HG02798 (cell line): ENCODE data around the gene PTBP3.

Experiments
- ATAC-seq: cut with Tn5 transposase; IDR thresholded peaks from one replicate; pipeline ENCODE4 v1.9.1; 2021; ENCODE audit warnings: mild to moderate bottlenecking; ENCODE audit not compliant: unreplicated experiment, poor library complexity

PTBP3 gene

DNA sequence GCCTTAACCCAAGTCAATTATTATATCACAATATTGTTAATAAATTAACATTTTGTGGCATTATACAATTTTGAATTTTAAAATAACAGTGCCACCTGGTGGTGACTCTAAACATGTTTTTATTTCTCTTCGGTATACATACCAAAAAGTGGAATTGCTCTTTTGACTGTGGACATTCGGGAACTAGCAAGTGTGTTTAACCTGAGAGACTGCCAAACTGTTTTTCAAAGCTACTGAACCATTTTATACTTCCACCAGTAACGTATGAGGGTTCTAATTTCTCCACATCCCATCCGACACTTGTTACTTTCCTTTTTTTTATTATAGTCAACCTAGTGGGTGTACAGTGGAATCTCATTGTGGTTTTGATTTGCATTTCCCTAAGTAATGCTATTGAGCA, 28.2 kb upstream of the PTBP3 start:
- no peak for ATAC-seq

DNA sequence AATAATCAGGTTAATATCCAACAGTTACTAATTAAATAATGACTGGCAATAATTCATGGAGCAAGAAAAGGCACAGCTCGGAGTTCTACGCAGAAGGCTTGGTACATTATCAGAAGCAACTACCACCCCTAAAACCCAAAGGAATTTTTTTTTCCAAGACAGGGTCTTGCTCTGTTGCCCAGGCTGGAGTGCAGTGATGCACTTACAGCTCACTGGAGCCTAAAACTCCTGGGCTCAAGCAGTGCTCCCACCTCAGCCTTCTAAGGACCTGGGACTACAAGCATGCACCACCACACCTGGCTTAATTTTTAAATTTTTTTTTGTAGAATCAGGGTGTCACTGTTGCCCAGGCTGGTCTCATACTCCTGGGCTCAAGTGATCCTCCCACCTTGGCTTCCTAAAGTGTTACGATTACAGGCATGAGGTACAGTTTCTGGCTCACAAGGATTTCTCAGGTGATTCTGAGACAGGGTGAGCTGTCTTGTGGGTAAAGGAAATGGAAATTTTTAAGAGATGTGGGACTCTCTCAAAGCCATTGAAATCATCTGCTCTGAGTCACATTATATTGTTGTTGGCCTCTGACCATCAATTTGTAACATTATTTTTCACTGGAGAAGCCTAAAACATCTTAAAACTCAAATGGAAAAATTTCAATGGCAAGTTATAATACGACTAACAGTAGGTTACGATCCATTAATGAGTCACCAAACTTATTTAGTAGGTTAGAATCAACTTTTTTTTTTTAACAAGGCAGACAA, 26.8 kb upstream of the PTBP3 start:
- ATAC-seq = no peak

DNA sequence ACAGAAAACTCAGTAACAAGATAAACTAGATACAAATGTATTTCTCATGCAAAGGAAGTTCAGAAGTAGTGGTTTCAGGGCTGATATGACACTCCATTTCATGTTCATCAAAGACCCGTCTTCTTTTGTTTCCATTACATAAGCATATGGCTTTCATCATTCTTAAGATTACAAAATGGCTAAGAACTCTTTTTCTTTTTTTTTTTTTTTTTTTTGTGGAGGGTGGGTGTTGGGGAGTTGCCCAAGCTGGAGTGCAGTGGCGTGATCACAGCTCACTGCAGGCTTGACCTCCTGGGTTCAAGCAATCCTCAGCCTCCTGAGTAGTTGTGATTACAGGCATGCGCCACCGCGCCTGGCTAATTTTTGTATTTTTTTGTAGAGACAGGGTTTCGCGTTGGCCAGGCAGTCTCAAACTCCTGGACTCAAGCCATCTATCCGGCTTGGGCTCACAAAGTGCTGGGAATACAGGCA, 22.0 kb upstream of the PTBP3 start:
- ATAC-seq = no peak

DNA sequence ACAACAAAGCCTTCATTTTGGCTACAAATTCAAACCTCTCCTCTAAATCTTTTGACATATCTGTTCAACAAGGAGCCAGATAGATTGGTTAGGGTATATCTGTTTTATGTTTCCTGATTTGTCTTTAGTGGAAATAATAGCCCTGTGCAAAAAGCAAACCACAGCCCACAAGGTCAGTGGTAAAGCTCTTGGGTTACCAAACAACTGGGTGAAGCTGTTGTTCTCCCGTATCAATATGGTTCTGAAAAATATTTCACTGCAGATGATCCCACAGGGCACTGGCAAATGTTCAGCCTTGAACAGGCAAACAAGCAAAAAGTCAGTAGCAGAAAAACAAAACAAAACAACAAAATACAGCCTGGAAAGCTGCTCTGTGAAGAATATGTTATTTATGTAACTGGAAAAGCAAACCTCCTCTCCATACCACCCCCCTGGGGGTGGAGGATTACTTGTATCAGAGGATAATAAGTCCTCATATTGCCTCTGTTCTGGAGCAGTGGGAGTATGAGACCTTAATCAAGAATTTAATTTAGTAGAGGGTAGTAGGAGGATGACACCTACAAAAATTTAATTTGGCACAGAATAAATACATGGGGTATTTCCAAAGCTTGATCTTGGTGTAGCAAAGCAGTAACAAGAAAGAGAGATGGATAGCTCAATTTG, 20.8 kb upstream of the PTBP3 start:
- no peak for ATAC-seq

DNA sequence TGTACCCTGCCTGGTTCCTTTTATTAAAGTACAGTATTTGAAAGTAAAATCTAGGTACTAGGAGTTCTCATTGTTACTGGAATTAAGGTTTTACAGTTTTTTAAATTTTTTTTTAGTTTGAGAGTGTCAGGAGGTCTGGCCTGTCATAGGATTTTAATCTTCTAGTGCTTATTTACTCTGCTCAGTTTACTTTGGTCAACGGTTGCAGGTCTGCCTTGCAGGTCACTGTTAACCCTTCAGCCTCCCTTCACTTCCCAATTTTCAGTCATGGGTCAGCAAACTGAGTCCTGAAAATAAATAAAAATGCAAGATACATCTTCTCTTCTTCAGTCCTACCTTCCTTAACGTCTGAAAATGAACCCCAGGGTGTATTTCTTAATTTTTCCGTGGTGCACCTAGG, 18.8 kb upstream of the PTBP3 start:
- ATAC-seq = no peak

DNA sequence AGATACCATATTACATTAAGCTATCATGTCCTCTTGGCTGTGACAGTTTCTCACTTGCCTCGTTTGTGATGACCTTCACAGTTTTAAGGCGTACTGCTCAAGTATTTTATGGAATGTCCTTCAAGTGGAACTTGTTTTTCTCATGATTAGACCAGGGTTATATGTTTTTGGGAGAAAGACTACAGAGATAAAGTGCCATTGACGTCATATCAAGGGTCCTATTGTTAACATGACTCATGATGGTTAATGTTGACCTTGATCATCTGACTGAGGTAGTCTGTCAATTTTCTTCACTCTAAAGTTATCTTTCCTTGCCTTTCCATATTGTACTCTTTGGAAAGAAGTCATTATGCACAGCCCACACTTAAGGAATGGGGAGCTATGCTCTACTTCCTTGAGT, 17.8 kb upstream of the PTBP3 start:
- ATAC-seq = no peak

DNA sequence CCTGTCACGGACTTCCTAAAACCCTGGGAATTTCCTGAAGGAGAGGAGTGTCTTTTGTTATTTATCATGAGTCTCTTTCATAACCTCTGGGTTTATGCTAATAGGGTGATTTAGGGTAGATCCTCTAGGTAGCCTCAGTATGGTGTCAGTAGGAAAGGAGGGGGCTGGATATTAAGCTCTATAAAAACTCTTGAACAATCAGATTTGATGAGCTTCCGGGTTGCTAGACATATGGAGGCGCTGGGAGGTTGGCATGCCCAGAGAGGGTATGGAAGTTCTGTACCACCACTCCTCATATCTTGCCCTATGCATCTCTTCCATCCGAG, 15.6 kb upstream of the PTBP3 start:
- ATAC-seq = no peak

DNA sequence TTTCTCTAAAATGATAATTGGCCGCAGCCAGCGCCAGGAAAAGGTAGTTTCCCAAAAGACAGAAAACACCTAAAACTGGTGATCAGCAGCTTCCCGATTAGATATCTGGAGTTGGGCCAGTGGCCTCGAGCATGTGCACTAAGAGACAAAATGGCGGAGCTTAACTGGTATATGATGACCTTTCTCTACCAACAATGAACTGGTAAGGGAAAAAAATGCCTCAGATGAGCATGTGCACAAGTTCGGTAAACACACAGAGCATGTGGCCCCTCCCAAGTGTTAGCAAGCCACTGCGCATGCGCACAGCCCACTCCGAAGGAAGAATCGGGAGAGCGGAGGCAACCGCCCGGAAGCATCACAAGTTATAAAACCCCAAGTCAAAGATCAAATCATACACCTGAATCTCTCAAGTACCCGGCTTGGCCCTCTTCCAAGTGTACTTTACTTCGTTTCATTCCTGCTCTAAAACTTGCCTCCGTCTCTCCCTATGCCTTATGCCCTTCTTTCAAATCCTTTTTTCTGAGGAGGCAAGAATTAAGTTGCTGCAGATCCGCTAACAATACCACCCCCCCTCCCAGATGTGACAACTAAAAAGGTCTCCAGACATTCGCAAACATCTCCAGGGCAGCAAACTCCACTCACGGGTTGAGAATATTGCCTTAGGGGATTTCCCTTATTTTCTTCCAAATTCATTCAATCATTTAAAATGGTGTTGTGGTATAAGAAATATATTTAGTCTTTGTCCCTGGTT, 15.0 kb upstream of the PTBP3 start:
- peak; percentile 57 for ATAC-seq

DNA sequence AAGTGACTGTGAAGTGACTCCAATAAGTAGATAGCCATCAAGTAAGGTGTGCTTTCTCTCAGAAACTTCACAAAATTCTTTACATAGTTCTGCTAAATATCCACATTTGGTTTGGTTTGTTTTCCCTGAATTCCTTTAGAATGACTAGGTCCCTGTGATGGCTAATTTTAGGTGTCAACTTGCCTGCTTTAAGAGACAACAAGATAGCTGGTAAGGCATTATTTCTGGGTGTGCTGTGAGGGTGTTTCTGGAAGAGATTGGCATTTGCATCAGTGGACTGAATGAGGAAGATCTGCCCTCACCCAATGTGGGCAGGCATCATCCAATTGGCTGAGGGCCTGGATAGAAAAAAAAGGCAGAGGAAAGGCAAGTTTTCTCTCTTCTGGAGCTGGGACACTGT, 8.3 kb upstream of the PTBP3 start:
- no peak for ATAC-seq

DNA sequence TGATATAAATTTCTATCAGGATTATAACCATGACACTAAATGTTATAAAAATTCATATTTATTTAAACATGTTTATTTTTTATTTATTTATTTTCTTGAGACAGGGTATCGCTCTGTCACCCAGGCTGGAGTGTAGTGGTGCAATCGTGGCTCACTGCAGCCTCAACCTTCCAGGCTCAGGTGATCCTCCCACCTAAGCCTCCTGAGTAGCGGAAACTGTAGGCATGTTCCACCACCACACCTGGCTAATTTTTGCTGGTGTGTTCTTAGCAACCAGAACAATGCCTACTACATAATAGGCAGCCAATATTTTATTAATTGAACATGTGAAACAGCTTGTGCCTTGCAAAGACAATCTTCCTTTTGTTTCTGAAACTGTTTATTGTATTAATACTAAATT, 6.5 kb upstream of the PTBP3 start:
- no peak for ATAC-seq

DNA sequence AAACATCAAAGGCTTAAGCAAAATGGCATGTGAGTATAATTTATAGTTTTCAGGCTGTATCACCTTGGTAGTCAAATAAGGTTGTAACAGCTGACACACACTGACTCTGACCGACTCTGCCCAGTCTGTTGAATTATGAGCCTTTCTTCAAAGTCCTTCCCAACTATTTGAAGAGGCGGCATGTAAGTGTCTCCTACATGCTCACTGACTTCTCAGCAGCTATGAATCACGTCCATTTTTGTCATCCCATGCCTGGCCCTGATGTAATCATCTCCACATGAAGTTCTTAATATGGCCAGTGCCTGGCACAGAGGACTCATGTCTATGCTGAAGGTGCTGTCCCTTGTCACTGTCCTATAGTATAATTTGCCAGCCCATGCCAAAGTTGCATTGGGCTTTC, 5.1 kb upstream of the PTBP3 start:
- ATAC-seq = no peak

DNA sequence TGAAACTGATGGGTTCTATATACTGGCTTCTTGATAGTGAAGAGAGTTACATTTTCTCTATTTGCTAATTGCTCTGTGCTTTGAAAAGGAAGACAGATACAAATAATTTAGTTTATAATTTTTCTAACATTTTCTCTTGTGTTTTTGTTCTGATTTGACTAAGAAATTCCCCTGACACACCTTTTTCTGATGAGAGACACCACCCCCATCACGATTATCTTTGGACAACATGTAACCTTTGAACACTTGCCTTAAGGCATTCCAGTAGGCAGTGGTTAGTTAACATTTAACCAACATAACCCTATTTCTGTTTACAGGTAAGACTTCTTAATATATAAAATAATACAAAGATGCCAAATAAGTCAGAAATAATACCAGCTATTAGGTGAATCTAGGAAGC, 4.1 kb upstream of the PTBP3 start:
- ATAC-seq = no peak

DNA sequence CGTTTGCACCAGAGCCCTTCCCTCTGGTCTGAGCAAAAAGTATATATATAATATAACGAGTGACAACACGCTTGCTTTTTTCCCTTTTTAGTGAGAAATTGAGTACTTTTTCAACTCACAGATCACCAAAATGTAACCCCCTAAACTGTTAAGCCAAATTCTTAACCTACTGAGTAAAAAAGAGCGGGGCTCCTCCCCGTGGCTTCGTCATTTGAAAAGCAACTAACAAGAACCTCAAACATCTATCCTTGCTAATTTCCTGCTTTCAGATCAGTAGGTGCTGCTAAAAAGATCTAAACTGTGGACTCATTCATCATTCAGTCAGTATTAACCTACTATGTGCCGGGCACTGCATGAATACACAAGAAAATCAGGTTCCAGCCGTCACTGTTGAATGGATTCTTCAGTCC, 1.0 kb upstream of the PTBP3 start:
- ATAC-seq = no peak

DNA sequence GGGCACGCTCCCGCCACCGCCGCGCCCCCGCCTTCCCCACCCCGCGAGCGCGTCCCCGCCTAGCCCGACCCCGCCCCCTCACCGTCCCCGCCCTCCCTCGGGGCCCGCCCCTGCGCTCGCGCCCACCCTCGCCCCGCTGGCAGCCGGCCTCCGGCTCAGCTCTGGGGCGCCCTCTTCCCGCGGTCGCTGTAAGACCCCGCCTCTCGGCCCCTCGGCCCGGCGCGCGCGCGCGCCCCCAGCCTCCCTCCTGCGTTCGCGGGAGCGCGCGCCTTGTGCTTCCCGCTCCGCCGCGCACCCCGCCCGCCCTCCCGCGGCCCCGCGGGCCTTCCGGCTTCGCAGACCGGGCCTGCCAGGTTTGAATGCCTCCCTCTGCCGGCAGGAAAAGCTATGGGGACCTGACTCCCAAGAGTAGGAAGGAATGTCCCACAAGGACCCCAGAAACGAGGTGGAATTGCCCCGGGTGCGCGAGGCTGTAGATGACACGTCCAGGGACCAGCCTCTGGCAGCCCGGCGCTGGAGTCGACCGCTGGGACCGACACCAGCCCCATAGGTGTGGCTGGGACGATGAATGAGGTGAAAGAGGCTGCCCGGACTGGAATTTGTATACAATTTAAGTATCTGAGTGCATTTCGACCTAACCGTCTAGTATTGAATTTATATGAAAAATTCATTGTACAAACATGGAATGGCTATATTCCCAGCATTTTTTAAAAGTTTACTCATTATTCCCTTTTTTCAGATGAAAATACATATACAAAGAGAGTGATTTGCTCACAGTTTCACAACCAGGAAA, 416 bp upstream of the PTBP3 start:
- ATAC-seq = peak; percentile 83

DNA sequence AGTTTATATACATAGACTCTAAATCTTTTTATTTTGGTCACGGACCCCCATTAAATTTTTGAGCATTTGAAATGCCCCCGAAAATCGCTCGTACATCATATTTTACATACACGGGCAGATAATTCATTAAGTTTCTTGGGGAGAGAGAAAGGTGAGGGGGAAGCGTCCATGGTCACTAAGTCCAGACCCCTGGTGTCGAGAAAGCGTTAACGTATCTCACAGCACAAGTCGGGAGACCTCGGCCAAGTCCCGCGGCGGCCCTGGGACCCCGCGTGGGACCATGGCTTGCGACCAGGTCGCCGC, 794 bp downstream of the PTBP3 start:
- ATAC-seq = no peak

DNA sequence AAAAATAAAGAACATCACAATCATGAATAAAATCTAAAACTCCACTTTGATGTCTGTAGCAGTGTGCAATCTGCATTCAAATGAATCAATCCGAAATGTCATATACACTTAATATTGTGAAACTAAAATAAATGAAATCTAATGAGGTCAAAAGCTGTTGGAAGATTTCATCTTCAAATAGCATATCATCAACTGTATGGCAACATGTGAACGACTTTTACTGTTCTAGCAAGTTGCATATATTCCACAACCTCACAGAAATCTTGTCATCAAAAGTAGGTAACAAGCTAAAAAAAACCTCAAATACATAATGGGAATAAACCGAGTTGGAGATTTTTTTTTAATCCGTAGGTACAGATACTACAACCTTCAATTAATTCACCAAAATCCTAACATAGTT, 1.2 kb downstream of the PTBP3 start:
- ATAC-seq = no peak

DNA sequence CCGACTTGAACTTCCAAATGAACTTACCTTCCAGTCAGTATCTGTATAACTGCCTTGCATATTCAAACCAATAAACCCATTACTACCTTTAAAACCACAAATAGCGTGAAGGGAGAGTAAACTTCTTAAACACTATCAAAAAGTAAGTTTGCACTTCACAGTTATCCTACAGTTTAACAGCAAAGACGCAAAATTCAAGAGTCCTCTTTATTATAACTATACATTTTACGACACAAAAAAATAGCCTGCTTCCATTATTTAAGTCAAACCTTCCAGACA, 1.8 kb downstream of the PTBP3 start:
- no peak for ATAC-seq

DNA sequence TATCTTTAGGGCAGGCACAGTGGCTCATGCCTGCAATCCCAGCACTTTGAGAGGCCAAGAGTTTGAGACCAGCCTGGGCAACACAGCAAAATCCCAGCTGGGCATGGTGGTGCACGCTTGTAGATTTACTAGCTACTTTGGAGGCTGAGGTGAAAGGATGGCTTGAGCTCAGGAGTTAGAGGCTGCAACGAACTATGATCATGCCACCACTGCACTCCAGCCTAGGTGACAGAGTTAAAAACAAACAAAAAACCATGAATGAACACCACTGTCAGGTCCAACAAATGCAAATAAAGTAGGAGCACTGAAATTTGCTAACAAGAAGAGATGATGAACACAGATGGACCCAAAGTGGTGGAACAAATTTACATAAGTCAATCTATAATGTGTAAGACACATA, 4.9 kb downstream of the PTBP3 start:
- no peak for ATAC-seq

DNA sequence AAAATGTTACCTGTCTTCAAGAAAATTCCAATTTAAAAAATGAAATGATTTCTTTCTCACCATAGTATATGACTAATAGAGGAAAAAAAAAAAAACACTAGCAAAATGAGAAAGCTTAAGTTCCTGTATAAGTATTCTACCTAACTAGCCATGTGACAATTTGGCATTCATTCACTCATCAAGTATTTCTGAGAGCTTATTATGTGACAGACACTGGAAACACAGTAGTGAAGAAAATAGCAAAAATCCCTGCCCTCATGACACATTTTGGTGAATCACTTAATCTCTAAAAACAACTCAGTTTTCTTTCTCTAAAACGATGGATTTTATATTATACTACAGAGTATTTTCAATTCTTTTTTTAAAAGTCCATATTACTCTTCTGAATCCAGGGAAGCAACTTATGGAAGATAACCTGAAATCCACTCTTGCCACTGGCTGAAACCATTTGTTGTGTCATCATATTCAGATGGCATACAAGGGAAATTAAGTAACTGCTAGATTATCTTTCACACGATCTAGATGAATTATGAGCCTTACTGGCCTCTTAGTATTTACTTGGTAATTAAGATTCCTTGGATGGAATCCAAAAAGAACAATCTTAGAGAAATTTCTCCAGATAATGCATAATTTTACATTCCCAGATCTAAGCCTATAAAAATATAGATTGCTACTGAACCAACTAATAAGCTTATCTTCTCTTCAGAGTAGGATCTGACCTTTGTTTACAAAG, 5.5 kb downstream of the PTBP3 start:
- no peak for ATAC-seq

DNA sequence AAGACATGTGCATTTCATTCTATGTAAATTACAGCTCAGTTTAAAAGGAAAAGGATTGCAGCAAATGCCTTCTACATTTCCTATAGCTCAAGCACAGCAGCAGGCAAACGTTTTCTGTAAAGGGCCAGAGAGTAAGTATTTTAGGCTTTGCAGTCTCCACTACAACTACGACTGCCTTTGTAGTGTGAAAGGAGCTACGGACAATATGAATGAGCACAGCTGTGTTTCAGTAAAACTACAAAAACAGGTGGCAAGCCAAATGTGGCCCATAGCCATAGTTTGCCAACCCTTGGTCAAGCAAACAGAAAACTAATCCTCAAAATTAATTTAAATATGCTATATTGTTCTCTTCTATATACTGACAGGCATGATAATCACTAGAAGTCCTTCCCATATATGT, 7.2 kb downstream of the PTBP3 start:
- peak; percentile 58 for ATAC-seq

DNA sequence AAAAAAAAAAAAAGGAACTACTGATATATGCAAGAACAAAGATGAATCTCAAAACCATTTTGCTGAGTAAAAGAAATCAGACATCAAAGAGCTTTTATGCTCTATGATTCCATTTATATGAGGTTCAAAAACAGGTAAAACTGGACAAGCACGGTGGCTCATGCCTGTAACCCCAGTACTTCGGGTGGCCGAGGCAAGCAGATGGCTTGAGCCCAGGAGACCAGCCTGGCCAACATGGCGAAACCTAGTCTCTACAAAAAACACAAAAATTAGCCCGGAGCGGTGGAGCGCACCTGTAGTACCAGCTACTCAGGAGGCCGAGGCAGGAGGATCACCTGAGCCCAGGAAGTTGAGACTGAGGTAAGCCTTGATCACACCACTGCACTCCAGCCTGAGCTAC, 7.8 kb downstream of the PTBP3 start:
- ATAC-seq = no peak
